Hepatic stellate cell (primary cell): ENCODE measurements around the gene GFOD1.

Experiments used
- DNase-seq: peaks from one replicate; pipeline ENCODE4 v3.0.0; 2011; ENCODE audit warnings: low spot score

GFOD1 gene

GRCh38 chr6:13311155-13311554 lies 176.2 kb downstream of the GFOD1 start:
- no peak for DNase-seq

GRCh38 chr6:13308332-13308731 lies 179.1 kb downstream of the GFOD1 start:
- no peak for DNase-seq
